GM12878 (cell line): ENCODE data around the gene LRRN4CL. TPM values are rescaled to one million over a fixed set of nuclear protein-coding genes. Genes with fewer than 3 reads are reported as not detected.
A peak's percentile ranks its signal among the peaks of the same experiment; 100 is the strongest.

ENCODE experiments used
- BRCA1 ChIP-seq: IDR thresholded peaks from 2 replicates; pipeline ENCODE4 v1.6.1; 2011; ENCODE audit warnings: low read depth, low read length, improper control_type of control experiment
- HCFC1 ChIP-seq: fragments of 150-350 bp; IDR thresholded peaks from 2 replicates; pipeline ENCODE4 v1.6.1; 2014; ENCODE audit warnings: low read length
- JUND ChIP-seq: IDR thresholded peaks from 2 replicates; pipeline ENCODE4 v1.6.1; 2012; ENCODE audit warnings: low read depth, mild to moderate bottlenecking, low read length, improper control_type of control experiment, moderate library complexity
- SUZ12 ChIP-seq: fragments of 200-600 bp; sonication (generic); IDR thresholded peaks from one replicate; pipeline ENCODE4 v1.6.1; 2018; ENCODE audit warnings: antibody characterized with exemption, mild to moderate bottlenecking; ENCODE audit not compliant: unreplicated experiment
- TAF1 ChIP-seq: IDR thresholded peaks from 2 replicates; pipeline ENCODE4 v1.6.1; 2011; ENCODE audit warnings: mild to moderate bottlenecking, low read depth, low read length, borderline replicate concordance
- TBL1XR1 ChIP-seq: IDR thresholded peaks from 2 replicates; pipeline ENCODE4 v1.6.1; 2012; ENCODE audit warnings: low read depth, low read length, improper control_type of control experiment
- TCF3 ChIP-seq: IDR thresholded peaks from 2 replicates; pipeline ENCODE4 v1.6.1; 2012; ENCODE audit warnings: low read depth, mild to moderate bottlenecking, low read length, borderline replicate concordance; ENCODE audit not compliant: insufficient read depth
- polyA plus RNA-seq, 11 experiments: library from polyadenylated mRNA; depleted of rRNA in 4 of 11; unstranded in 6 of 11; stranded (reverse) in 5 of 11; fragments of >200 nt; fragmentation: Nextera tagmentation in 4 of 11; fragmentation: Illumina TruSeq in 1 of 11; extraction: Ambion mirVana in 4 of 11; extraction: Trizol in 1 of 11; gene quantifications; 1 replicate in 1 of 11; 2 replicates in 10 of 11; pipeline versions ENCODE4 v1.2.1 to v1.2.3, GENCODE V29; 2011 to 2016; ENCODE audit warnings: inconsistent platforms in 2 of 11, missing spikeins in 2 of 11, low read depth in 1 of 11
- total RNA-seq, 4 experiments: library from RNA; depleted of rRNA in 3 of 4; stranded (reverse); fragments of >200 nt in 3 of 4; fragmentation: Illumina TruSeq in 1 of 4; extraction: Trizol in 1 of 4; gene quantifications; 2 replicates each; pipeline versions ENCODE4 v1.2.1 to v1.2.3, GENCODE V29; 2013 to 2021
- TF ChIP-seq, protein P1 (sequence below): fragments of 450-650 bp; conservative IDR thresholded peaks from 2 replicates; pipeline ENCODE4 v1.6.1; 2017; ENCODE audit warnings: mild to moderate bottlenecking, moderate library complexity
- TF ChIP-seq, protein P2 (sequence below): fragments of 150-350 bp; IDR thresholded peaks from 2 replicates; pipeline ENCODE4 v1.6.1; 2014; ENCODE audit warnings: mild to moderate bottlenecking, low read depth, low read length
- TF ChIP-seq, protein P3 (sequence below): fragments of 450-650 bp; IDR thresholded peaks from 2 replicates; pipeline ENCODE4 v1.6.1; 2017; ENCODE audit warnings: mild to moderate bottlenecking, low read depth, inconsistent platforms; ENCODE audit not compliant: poor library complexity, severe bottlenecking
- TF ChIP-seq, protein P4 (sequence below): fragments of 450-650 bp; IDR thresholded peaks from 2 replicates; pipeline ENCODE4 v1.6.1; 2014; ENCODE audit warnings: mild to moderate bottlenecking
- TF ChIP-seq, protein P5 (sequence below): fragments of 150-350 bp; IDR thresholded peaks from 2 replicates; pipeline ENCODE4 v1.6.1; 2016; ENCODE audit warnings: low read depth, low read length
- TF ChIP-seq, protein P6 (sequence below): fragments of 450-650 bp; formaldehyde crosslinking; IDR thresholded peaks from 2 replicates; pipeline ENCODE4 v1.4.0; 2022; ENCODE audit warnings: mild to moderate bottlenecking, moderate library complexity

The LRRN4CL gene
- total and polyA plus RNA-seq, 10 of the 15 experiments (the other 5 are each of a cell fraction or from before 2014, with no cell fraction given) = 0.01 to 0.06 TPM; not detected in 8

DNA sequence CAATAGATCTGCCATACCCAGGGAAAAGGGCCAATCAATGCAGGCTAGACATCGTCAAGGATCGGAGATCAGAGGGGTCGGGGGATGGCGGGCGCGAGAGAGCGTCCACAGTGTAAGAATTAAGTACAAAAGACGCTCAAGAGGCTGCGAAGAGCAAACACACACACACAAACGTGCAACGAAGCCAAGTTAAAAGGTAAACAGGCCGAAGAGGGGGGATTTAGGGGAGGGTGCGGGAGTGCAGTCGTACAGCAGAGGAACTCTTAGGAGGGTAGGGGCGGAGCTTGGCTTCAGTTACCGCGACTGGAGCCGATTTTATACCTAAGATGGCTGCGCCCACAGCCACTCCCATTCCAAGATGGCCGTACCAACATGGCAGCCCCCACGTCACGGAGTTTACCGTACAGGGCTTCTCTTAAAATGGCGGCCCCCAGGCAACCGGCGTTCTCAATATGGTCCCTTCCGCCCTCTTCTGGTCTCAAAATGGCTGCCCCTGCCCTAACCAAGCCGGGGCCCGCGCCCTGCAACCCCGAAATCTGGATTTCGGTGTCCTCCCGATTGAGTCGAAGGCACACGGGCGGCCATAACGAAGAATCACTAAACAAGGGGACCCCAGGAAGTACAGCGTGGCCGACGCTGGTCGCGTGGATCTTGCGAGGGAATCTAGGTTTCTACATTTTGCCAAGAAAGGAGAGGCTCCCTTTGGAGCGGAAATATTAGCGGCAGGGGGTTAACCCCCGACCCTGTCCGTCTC, 20.1 kb upstream of the LRRN4CL start (continued):
- TF ChIP-seq, protein P1, sequence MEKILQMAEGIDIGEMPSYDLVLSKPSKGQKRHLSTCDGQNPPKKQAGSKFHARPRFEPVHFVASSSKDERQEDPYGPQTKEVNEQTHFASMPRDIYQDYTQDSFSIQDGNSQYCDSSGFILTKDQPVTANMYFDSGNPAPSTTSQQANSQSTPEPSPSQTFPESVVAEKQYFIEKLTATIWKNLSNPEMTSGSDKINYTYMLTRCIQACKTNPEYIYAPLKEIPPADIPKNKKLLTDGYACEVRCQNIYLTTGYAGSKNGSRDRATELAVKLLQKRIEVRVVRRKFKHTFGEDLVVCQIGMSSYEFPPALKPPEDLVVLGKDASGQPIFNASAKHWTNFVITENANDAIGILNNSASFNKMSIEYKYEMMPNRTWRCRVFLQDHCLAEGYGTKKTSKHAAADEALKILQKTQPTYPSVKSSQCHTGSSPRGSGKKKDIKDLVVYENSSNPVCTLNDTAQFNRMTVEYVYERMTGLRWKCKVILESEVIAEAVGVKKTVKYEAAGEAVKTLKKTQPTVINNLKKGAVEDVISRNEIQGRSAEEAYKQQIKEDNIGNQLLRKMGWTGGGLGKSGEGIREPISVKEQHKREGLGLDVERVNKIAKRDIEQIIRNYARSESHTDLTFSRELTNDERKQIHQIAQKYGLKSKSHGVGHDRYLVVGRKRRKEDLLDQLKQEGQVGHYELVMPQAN = peak; percentile 52
- TF ChIP-seq, protein P2, sequence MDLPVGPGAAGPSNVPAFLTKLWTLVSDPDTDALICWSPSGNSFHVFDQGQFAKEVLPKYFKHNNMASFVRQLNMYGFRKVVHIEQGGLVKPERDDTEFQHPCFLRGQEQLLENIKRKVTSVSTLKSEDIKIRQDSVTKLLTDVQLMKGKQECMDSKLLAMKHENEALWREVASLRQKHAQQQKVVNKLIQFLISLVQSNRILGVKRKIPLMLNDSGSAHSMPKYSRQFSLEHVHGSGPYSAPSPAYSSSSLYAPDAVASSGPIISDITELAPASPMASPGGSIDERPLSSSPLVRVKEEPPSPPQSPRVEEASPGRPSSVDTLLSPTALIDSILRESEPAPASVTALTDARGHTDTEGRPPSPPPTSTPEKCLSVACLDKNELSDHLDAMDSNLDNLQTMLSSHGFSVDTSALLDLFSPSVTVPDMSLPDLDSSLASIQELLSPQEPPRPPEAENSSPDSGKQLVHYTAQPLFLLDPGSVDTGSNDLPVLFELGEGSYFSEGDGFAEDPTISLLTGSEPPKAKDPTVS = peak; percentile 37; the same call in 1 of the 2 replicates
- TF ChIP-seq JUND (no peak), SUZ12 (no peak), TCF3 (no peak), TAF1 (peak; percentile 88), TBL1XR1 (peak; percentile 76; the same call in 1 of the 2 replicates), HCFC1 (peak; percentile 92), BRCA1 (no peak)
- TF ChIP-seq, protein P3, sequence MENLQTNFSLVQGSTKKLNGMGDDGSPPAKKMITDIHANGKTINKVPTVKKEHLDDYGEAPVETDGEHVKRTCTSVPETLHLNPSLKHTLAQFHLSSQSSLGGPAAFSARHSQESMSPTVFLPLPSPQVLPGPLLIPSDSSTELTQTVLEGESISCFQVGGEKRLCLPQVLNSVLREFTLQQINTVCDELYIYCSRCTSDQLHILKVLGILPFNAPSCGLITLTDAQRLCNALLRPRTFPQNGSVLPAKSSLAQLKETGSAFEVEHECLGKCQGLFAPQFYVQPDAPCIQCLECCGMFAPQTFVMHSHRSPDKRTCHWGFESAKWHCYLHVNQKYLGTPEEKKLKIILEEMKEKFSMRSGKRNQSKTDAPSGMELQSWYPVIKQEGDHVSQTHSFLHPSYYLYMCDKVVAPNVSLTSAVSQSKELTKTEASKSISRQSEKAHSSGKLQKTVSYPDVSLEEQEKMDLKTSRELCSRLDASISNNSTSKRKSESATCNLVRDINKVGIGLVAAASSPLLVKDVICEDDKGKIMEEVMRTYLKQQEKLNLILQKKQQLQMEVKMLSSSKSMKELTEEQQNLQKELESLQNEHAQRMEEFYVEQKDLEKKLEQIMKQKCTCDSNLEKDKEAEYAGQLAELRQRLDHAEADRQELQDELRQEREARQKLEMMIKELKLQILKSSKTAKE = peak; percentile 54
- TF ChIP-seq, protein P4, sequence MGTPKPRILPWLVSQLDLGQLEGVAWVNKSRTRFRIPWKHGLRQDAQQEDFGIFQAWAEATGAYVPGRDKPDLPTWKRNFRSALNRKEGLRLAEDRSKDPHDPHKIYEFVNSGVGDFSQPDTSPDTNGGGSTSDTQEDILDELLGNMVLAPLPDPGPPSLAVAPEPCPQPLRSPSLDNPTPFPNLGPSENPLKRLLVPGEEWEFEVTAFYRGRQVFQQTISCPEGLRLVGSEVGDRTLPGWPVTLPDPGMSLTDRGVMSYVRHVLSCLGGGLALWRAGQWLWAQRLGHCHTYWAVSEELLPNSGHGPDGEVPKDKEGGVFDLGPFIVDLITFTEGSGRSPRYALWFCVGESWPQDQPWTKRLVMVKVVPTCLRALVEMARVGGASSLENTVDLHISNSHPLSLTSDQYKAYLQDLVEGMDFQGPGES = peak; percentile 51; the same call in 1 of the 2 replicates
- TF ChIP-seq, protein P5, sequence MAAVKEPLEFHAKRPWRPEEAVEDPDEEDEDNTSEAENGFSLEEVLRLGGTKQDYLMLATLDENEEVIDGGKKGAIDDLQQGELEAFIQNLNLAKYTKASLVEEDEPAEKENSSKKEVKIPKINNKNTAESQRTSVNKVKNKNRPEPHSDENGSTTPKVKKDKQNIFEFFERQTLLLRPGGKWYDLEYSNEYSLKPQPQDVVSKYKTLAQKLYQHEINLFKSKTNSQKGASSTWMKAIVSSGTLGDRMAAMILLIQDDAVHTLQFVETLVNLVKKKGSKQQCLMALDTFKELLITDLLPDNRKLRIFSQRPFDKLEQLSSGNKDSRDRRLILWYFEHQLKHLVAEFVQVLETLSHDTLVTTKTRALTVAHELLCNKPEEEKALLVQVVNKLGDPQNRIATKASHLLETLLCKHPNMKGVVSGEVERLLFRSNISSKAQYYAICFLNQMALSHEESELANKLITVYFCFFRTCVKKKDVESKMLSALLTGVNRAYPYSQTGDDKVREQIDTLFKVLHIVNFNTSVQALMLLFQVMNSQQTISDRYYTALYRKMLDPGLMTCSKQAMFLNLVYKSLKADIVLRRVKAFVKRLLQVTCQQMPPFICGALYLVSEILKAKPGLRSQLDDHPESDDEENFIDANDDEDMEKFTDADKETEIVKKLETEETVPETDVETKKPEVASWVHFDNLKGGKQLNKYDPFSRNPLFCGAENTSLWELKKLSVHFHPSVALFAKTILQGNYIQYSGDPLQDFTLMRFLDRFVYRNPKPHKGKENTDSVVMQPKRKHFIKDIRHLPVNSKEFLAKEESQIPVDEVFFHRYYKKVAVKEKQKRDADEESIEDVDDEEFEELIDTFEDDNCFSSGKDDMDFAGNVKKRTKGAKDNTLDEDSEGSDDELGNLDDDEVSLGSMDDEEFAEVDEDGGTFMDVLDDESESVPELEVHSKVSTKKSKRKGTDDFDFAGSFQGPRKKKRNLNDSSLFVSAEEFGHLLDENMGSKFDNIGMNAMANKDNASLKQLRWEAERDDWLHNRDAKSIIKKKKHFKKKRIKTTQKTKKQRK = no peak
- TF ChIP-seq, protein P6, sequence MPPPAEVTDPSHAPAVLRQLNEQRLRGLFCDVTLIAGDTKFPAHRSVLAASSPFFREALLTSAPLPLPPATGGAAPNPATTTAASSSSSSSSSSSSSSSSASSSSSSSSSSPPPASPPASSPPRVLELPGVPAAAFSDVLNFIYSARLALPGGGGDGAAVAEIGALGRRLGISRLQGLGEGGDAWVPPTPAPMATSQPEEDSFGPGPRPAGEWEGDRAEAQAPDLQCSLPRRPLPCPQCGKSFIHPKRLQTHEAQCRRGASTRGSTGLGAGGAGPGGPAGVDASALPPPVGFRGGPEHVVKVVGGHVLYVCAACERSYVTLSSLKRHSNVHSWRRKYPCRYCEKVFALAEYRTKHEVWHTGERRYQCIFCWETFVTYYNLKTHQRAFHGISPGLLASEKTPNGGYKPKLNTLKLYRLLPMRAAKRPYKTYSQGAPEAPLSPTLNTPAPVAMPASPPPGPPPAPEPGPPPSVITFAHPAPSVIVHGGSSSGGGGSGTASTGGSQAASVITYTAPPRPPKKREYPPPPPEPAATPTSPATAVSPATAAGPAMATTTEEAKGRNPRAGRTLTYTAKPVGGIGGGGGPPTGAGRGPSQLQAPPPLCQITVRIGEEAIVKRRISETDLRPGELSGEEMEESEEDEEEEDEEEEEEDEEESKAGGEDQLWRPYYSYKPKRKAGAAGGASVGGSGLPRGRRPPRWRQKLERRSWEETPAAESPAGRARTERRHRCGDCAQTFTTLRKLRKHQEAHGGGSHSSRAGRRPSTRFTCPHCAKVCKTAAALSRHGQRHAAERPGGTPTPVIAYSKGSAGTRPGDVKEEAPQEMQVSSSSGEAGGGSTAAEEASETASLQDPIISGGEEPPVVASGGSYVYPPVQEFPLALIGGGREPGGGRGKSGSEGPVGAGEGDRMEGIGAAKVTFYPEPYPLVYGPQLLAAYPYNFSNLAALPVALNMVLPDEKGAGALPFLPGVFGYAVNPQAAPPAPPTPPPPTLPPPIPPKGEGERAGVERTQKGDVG (CRISPR knock-in tag) = no peak
